Lung (tissue), 12 donors: ENCODE measurements around the gene COX7A2. TPM values are rescaled to one million over a fixed set of nuclear protein-coding genes. Genes with fewer than 3 reads are reported as not detected.

Source experiments
- ATAC-seq: fragments of 200-7000 bp; cut with Tn5 transposase; one replicate; pipeline ENCODE4 v1.9.1; 2020; ENCODE audit warnings: moderate number of reproducible peaks; ENCODE audit not compliant: insufficient read depth, low FRiP score
- DNase-seq, 3 donors: peaks; one replicate each; pipeline ENCODE4 v3.0.0-alpha.2; 2013 to 2017
- H3K27ac ChIP-seq, 2 donors: one replicate each; pipeline ENCODE4 v1.5.1; 2013; ENCODE audit warnings: mild to moderate bottlenecking in 2 of 2, moderate library complexity in 2 of 2, control low read depth in 1 of 2, inconsistent platforms in 1 of 2, low read depth in 1 of 2, low read length in 1 of 2
- H3K27me3 ChIP-seq, 3 donors: one replicate each; pipeline ENCODE4 v1.5.1; 2013; ENCODE audit warnings: low read length in 2 of 3; ENCODE audit not compliant: control insufficient read depth in 3 of 3, insufficient read depth in 3 of 3
- H3K36me3 ChIP-seq, 4 donors: one replicate each; pipeline ENCODE4 v1.5.1; 2013; ENCODE audit warnings: low read length in 4 of 4, mild to moderate bottlenecking in 1 of 4, moderate library complexity in 1 of 4; ENCODE audit not compliant: control insufficient read depth in 4 of 4, insufficient read depth in 4 of 4
- H3K4me1 ChIP-seq, 5 donors: one replicate each; pipeline ENCODE4 v1.5.1; 2013; ENCODE audit warnings: low read length in 5 of 5, mild to moderate bottlenecking in 2 of 5, moderate library complexity in 1 of 5; ENCODE audit not compliant: control insufficient read depth in 5 of 5, insufficient read depth in 5 of 5
- H3K4me3 ChIP-seq: one replicate; pipeline ENCODE4 v1.5.1; 2013; ENCODE audit warnings: mild to moderate bottlenecking, control low read depth, moderate library complexity
- H3K9ac ChIP-seq, 2 donors: one replicate each; pipeline ENCODE4 v1.5.1; 2013; ENCODE audit warnings: low read length in 2 of 2, control low read depth in 1 of 2; ENCODE audit not compliant: insufficient read depth in 1 of 2
- H3K9me3 ChIP-seq, 4 donors: one replicate each; pipeline ENCODE4 v1.5.1; 2013; ENCODE audit warnings: low read length in 3 of 4, mild to moderate bottlenecking in 1 of 4, moderate library complexity in 1 of 4; ENCODE audit not compliant: control insufficient read depth in 4 of 4, insufficient read depth in 3 of 4
- WGBS, 2 donors: extraction: QIAGEN DNeasy Blood & Tissue Kit; methylation state at CpG; one replicate each; pipeline ENCODE4 v1.1.7; 2013; 5-methylcytosine and 5-hydroxymethylcytosine counted together
- polyA plus RNA-seq, 2 donors: library from polyadenylated mRNA; stranded (reverse); fragments of 200-250 nt; gene quantifications; one replicate each; pipeline ENCODE4 v1.2.1, GENCODE V29; 2013
- total RNA-seq, 2 donors: library from RNA; depleted of rRNA in 1 of 2; stranded (reverse); fragments of >200 nt in 1 of 2; gene quantifications; one replicate each; pipeline ENCODE4 v1.2.1, GENCODE V29; 2014 to 2021
- TF ChIP-seq, protein P1 (sequence below): IDR thresholded peaks from 2 replicates; pipeline ENCODE4 v1.5.1; 2012; ENCODE audit warnings: mild to moderate bottlenecking; ENCODE audit errors: control extremely low read depth, extremely low read depth
- donor health status: control.
- donor health status: control.
- donor health status: Bipolar disorder and iron deficiency.
- donor health status: healthy.
- donor health status: DM: yes; HTN: yes; CAD: no.

Gene COX7A2
- total and polyA plus RNA-seq, 4 donors, result 43.1 to 557 (median 398) TPM

DNA sequence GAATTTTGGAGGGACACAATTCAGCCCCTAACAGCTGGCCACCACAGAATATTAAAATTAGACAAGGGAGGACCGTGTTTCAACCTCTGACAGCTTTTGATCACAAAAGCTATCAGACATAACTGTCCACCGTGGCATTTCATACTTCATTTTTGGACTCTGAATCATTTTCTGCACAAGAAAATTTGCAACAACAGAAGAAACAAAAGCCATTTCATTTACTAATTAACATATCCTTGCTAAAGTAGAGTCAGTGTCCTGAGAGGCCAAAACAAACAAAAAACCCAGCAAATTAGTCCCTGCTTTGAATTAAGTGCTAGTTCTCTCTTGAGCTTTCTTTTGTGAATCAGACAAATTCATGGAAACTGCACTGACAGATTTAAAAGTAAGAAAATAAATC, 20.2 kb downstream of the COX7A2 start:
- H3K4me3 ChIP-seq, result no peak overlapping the region
- no peaks in the 10 kb centered on the region for H3K27me3 ChIP-seq
- H3K27ac ChIP-seq, result no peak overlapping the region
- WGBS, 2 donors, result 73 to 88% methylated on average over 2 of the region's 2 CpGs
- H3K36me3 ChIP-seq, result no peaks in the 10 kb centered on the region
- H3K9ac ChIP-seq, result no peak overlapping the region
- DNase-seq (no peak), ATAC-seq (no peak)
- peaks cover 0 to 46% (median 3%) of the 10 kb centered on the region in 5 donors for H3K4me1 ChIP-seq
- H3K9me3 ChIP-seq, result no peaks in the 10 kb centered on the region
- TF ChIP-seq, protein P1, sequence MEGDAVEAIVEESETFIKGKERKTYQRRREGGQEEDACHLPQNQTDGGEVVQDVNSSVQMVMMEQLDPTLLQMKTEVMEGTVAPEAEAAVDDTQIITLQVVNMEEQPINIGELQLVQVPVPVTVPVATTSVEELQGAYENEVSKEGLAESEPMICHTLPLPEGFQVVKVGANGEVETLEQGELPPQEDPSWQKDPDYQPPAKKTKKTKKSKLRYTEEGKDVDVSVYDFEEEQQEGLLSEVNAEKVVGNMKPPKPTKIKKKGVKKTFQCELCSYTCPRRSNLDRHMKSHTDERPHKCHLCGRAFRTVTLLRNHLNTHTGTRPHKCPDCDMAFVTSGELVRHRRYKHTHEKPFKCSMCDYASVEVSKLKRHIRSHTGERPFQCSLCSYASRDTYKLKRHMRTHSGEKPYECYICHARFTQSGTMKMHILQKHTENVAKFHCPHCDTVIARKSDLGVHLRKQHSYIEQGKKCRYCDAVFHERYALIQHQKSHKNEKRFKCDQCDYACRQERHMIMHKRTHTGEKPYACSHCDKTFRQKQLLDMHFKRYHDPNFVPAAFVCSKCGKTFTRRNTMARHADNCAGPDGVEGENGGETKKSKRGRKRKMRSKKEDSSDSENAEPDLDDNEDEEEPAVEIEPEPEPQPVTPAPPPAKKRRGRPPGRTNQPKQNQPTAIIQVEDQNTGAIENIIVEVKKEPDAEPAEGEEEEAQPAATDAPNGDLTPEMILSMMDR, result no peak

DNA sequence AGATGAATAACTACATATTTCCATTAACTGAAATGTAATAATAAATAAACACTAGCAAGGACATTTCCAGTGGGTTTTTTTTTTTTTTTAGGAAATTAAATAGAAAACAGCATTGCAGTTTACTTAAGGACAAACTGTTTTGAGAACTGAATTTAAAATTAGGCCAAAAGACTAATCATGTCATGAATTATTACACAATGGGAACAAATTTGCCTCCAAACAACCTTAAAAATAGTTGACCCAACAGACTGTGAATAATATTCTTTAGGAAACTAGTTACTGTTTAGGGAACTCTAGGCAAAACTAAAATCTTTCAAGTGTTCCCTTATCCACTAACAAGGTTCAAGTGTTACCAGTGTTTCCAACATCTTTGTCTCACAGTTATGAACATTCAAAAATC, 21.3 kb downstream of the COX7A2 start:
- Histone ChIP-seq H3K27ac (no peak overlapping the region), H3K9ac (no peak overlapping the region), H3K27me3 (no peaks in the 10 kb centered on the region), H3K9me3 (no peaks in the 10 kb centered on the region), H3K4me3 (no peak overlapping the region), H3K4me1 (peaks cover 0 to 57% (median 3%) of the 10 kb centered on the region in 5 donors), H3K36me3 (no peaks in the 10 kb centered on the region)
- no peak for ATAC-seq
- TF ChIP-seq, protein P1, result no peak
- DNase-seq, result no peak

DNA sequence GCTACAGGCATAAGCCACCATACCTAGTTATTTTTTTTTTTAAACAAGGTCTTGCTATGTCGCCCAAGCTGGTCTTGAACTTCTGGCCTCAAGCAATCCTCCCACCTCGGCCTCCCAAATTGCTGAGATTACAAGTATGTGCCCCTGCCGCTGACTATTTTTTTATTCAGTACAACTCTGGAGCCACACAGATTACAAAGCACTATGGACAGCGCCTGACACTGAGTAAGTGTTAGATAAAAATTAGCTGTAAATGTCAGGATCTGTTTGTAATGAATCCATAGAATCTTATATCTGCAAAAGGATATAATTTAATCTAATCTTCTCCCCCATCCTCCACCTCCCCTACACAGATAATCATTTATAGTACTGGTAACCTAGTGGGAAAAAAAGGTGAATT, 22.5 kb downstream of the COX7A2 start:
- Histone ChIP-seq H3K9ac (no peak overlapping the region), H3K27me3 (no peaks in the 10 kb centered on the region), H3K4me1 (peaks cover 0 to 61% (median 8%) of the 10 kb centered on the region in 5 donors), H3K27ac (no peak overlapping the region), H3K36me3 (no peaks in the 10 kb centered on the region), H3K4me3 (no peak overlapping the region), H3K9me3 (no peaks in the 10 kb centered on the region)
- WGBS, 2 donors, result 81 to 86% methylated on average over 4 of the region's 4 CpGs
- TF ChIP-seq, protein P1, result no peak
- no peak for ATAC-seq
- peak in 2 of 3 donors; percentile 68 to 73 for DNase-seq

DNA sequence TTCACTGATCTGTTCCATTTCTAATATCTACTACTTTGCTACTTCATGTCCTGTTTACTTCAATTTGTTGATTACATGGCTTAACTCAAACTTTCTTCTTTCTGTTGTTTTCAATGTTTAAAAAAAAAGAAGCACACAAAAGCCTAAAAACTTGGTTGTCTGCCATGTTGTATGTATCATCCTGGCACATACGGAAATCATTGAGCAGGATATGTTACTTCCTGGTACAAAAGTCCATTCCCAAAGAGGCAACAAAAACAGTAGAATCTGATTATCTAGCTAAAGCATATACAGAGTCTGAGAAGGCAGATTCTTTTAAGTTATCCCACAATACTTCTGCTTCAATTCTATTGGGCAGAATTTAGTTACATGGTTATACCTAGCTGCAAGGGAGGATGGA, 23.2 kb downstream of the COX7A2 start:
- Histone ChIP-seq H3K4me3 (no peak overlapping the region), H3K9ac (no peak overlapping the region), H3K36me3 (no peaks in the 10 kb centered on the region), H3K4me1 (peaks cover 0 to 61% (median 8%) of the 10 kb centered on the region in 5 donors), H3K27ac (no peak overlapping the region), H3K27me3 (no peaks in the 10 kb centered on the region), H3K9me3 (no peaks in the 10 kb centered on the region)
- ATAC-seq (no peak), DNase-seq (peak in 1 of 3 donors; percentile 55)
- WGBS, 2 donors, result 52 to 78% methylated on average over 1 of the region's 1 CpG
- TF ChIP-seq, protein P1, result no peak
